ENCODE measurements around the gene RNF44.

GRCh38 chr5:176537554-176538229, 490 bp upstream of the RNF44 start:
- TF ChIP-seq EZH2phosphoT487 (conservative IDR thresholded peaks at IDR 0.05; ENCODE audit: low read length) (no peak), CTCF (IDR thresholded peaks at IDR 0.05; ENCODE audit: insufficient read depth, low read length, poor library complexity, severe bottlenecking) (no peak)

All from SU-DHL-6 (cell line).